Activated CD8-positive, alpha-beta memory T cell treated with anti-CD3 and anti-CD28 coated beads, Interleukin-2, amount 50 U/mL, for 1 hour (primary cell): ENCODE data around the gene PDE7B.

Experiments used
- DNase-seq: peaks from one replicate; pipeline ENCODE4 v3.0.0-alpha.2; 2020; ENCODE audit errors: extremely low read depth

The PDE7B gene

DNA sequence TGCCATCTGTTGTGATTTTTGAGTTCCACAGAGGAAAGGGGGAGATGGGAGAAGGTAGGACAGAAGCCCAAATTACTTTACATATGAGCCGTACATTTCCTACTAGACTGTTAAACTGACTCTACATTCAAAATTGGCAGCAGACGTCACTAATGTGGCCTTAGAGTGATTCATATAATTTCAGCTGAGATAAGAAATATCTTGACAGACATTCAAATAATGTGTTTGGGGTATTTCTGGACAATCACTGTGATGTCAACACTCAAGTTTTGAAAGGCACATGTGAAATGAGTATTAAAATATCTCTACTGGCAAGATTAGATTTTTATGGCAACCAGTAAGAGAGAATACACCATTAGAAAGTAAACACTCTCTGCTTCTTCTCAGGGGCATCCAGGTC lies 294.6 kb downstream of the PDE7B start:
- DNase-seq: no peak

DNA sequence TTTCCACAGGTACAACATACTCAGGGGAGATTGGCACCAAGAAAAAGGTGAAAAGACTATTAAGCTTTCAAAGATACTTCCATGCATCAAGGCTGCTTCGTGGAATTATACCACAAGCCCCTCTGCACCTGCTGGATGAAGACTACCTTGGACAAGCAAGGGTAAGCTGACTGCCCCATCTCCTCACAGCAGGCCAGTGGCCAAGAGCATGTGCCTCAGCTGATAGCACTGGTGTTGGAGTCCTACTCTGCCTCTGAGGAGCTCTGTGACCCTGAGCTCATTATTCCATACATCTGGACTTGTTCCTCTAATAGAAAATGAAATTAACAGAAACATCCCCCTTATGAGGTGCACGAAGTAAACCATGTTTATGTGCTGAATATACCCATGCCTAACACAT lies 295.8 kb downstream of the PDE7B start:
- no peak for DNase-seq

DNA sequence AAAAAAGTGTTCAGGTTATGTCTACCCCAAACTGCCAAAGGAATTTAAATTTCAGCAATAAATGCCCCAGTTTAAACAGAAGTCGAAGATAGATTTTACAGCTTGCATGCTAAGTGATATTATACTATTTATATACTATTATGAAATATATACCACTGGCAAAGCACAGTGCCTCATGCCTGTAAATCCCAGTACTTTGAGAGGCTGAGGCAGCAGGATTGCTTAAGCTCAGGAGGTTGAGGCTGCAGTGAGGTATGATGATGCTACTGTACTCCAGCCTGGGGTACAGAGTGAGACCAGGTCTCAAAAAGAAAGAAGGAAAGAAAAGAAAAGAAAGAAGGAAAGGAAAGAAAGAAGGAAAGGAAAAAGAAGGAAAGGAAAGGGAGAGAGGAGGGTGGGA lies 296.6 kb downstream of the PDE7B start:
- DNase-seq: no peak

DNA sequence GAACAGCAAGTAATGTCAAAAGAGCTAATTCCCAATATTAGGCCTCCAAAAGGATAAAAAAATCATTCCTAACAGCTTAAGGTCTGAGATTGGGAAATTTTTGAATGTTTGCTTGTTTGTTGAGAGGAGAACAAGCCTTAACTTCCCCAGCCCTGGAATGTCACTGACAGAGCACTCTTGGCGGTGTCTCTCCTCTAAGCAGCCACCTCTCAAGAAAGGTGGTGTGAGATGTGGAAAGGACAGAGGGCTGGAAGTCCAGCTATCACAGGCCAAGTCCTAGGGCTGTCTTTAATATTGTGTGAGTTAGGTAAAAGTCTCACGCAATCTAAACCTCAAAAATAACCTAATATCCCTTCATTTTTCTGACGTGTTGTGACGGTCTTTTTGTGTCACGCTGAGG lies 297.0 kb downstream of the PDE7B start:
- no peak for DNase-seq

DNA sequence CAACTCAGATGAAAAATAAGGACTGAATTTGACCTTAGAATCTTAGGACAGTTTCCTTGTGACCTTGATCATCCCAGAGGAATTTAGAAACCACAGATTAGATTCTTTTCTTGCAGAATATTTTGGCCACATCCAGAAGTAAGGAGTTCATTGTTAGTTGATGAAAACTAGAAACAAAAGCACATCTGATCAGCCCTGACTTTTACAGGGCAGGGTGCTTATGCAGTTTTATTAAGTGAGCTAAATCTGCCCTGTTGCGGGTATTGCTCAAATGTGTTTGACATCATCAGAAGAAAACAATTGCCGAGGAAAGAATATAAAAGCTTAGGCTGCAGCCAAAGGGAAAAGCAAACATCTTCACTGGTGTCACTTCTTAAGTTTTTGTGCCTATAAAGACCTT lies 297.8 kb downstream of the PDE7B start:
- DNase-seq: no peak

DNA sequence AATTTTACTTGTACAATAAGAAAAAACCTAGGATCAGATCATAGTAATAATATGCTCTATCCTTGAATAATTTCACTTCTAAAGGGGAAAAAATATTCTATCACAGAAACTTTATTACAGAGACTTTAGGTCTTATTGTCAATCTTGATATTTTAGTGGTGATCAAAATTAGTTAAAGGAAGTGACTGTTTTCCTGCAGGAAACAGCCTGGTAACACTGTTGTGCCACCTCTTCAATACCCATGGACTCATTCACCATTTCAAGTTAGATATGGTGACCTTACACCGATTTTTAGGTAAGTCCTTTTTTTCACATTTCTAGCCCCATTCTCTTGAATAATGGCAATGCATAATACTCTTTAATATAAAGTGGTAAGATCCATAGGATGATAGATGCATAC lies 299.5 kb downstream of the PDE7B start:
- DNase-seq: no peak

DNA sequence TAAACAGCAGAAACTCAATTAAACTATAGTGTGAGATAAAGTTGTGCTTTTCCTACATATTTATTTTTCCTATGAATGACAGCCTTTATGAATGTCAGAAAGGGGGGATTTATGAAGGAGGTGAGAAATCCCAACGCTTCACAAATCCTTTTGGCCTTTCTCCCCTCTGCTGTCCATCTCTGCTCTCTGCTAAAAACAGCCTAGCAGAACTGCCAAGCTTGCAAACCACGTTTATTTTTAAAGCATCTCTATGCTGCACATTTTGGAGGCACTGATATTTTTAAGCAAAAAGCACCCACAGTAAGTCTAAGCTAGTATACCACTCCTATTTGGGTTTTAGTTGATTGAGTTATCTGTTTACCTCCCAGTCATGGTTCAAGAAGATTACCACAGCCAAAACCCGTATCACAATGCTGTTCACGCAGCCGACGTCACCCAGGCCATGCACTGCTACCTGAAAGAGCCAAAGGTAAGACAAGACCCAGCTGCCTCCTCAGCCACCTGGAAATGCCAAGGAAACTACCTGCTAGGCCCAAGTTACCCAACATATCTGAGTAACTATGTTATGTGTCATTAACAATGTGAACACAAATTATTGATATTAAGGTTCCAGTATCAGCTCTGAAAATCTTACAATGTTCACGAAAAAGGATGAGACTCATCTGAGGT lies 302.3 kb downstream of the PDE7B start:
- no peak for DNase-seq

DNA sequence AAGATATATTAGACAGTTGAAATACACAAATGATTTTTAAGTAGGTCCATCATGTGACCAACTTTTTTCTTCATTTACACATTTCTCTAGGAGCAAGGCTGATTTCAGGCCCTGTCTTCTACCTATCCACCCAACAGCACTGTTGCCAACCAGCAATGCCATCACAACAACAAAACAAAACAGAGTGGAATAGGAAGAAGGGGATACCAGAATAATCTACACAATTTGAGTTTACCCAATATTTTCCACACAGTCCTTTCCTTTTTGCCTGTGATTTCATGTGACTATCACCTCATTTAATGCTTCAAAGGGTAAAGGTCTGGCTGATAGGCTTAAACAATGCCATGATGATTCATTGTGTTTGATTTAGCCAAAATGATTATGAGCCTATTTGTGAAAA lies 303.7 kb downstream of the PDE7B start:
- no peak for DNase-seq

DNA sequence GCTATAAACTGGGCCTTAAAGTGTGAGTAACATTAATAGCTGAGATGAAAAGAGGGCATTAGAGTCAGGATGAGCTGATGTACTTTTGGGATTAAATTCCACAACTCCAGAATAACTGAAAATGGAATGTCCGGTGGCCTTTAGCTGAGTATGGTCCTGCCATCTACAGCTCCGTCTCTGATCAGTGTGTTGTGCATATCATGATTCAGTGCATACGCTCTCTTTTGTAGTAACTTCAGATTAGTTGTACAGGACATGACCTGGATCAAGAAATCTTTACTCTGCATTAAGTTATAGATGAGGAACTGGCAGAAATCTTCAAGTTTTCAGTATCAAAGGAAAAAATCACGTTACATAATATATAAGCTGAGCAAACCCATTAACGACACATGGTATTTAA lies 306.2 kb downstream of the PDE7B start:
- DNase-seq: no peak

DNA sequence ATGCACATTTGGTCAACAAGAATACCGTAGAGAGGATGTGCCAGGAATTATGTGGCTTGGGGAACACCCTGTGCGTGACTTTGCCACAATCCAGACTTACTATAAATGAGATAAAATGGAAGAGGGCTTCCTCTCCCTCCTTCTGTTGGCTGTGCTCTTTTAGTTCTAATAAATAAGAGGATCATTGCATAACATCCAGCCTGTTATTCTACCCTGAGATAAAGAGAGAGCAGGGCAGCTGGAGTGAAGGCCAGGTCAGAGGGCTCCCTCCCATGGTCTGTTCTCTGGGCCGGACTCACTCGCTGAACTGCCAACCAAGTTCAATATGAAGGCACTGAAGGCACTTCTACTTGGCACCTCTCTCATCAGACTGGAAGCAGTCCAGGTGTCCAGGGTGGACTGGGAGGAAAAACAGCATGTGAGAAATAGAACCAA lies 306.9 kb downstream of the PDE7B start:
- no peak for DNase-seq

DNA sequence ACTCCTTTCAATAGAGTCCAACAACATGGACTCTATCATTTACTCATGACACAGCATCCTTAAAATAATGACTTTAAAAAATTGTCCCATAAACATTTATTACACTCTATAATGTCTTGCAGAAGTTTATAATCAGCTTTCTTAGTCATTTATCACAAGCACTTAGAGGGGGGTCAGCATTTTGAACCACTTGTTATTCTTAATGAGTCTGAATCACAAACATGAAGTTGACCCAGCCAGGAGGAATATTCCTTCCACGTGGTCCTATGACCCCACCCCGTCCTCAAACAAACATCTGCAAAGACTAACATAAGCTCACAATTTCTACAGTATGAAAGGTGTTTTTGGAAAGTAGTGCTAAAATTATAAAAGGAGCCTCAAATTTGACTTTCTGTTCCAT lies 307.5 kb downstream of the PDE7B start:
- DNase-seq: no peak

DNA sequence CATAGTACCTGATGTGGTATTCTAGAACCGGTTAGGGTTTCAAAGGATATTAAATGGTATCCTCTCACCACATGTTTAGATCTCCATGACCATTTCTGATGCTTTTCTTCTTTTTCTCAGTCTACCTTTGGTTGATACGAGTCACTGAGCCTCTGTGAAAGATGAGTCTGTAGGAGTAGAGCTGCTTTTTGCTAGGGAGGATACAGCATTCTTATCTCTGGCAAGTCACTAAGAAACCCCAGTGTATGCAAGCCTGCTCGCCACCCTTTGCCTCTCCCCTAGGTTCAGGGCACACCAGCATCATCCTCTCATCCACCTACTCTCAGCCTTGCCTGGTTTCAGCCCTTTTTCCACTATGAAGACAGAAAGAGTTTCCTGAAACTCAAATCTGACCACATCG lies 308.7 kb downstream of the PDE7B start:
- no peak for DNase-seq

DNA sequence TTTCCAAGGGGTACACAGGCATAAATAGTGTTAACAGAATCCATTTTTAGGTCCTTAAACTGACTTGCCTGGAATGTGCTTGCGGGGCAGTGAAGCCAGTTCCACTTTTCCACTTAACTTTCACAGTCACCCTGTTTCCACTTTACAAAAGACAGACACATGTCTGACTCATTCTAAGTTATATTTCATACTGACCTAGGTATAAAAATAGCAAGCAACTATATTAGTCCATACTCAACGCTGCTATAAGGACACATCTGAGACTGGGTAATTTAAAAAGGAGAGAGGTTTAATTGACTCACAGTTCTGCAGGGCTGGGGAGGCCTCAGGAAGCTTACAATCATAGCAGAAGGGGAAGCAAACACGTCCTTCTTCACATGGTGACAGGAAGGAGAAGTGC lies 310.4 kb downstream of the PDE7B start:
- no peak for DNase-seq

DNA sequence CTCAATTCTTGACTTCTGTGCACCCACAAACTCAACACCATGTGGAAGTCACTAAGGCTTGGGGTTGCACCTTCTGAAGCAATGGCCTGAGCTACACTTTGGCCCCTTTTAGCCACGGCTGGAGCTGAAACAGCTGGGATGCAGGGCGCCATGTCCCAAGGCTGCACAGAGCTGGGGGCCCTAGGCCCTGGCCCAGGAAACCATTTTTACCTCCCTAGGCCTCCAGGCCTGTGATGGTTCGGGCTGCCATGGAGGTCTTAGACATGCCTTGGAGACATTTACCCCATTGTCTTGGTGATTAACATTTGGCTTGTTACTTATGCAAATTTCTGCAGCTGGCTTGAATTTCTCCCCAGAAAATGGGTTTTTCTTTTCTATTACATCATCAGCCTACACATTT lies 311.8 kb downstream of the PDE7B start:
- no peak for DNase-seq

DNA sequence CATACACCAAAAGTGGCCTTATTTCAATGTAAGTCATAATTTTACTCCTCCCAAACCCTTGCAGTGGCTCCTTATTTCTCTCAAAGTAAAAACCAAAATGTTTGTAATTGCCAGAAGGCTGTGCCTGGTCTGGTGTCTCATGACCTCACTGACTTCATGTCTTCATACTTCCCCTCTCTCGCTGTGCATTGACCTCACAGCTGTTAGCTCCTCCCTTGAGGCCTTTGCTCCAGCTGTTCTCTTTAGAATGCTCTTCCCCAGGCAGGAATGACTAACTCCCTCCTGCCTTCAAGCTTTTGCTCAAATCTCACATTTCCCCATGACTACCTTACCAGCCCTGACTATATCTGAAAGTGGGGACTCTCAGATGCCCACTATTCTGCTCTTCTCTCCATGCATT lies 315.3 kb downstream of the PDE7B start:
- no peak for DNase-seq

DNA sequence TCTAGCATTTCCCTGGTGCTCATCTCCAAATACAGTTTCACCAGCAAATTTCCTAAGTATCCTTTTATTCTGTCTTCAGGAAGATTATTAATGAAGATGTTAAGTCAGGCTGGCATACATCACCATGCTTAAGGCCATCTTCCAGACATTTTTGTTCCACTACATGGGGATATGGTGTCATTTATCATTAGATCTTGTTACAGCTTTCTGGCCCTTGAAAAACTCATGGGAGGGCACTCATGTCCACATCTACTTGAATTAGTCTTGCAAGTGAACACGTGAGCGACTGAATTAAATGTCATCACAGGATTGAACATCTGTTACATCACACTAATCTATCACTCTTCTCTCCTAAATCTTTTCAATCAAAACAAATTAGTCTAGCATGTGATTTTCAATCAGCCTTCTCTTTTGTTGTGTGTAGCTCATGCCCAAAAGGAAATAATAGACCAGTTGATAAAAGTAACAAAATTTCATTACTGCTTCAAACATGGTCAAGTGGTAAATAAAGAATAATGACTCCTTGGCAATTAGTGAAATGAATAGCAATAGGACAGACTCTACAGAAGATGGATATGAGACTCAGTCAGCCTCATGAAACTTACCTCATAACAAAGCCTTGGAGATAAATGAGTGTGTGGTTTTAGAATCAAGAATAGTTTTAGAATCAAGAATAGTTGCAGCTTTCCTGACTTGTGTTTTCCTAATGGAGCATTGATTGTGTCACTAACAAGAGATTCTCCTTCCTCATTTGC lies 318.1 kb downstream of the PDE7B start:
- no peak for DNase-seq

DNA sequence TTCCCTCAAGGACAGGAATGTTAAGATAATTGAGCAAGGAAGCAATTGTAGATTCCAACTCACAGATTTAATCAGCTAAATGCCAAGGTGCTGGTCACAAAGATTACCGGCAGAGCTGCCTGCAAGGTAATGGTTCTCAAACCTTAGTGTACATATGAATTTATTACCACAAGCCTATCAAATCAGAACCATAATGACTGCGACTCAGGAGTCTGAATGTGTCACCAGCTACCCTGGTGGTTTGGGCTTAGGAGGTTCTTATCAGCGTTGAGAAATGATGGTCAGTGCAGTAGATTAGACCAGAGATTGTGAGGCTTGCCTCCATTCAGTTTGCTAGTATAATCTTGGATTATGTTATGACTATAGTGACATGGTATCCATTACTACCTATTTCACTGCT lies 319.7 kb downstream of the PDE7B start:
- no peak for DNase-seq

DNA sequence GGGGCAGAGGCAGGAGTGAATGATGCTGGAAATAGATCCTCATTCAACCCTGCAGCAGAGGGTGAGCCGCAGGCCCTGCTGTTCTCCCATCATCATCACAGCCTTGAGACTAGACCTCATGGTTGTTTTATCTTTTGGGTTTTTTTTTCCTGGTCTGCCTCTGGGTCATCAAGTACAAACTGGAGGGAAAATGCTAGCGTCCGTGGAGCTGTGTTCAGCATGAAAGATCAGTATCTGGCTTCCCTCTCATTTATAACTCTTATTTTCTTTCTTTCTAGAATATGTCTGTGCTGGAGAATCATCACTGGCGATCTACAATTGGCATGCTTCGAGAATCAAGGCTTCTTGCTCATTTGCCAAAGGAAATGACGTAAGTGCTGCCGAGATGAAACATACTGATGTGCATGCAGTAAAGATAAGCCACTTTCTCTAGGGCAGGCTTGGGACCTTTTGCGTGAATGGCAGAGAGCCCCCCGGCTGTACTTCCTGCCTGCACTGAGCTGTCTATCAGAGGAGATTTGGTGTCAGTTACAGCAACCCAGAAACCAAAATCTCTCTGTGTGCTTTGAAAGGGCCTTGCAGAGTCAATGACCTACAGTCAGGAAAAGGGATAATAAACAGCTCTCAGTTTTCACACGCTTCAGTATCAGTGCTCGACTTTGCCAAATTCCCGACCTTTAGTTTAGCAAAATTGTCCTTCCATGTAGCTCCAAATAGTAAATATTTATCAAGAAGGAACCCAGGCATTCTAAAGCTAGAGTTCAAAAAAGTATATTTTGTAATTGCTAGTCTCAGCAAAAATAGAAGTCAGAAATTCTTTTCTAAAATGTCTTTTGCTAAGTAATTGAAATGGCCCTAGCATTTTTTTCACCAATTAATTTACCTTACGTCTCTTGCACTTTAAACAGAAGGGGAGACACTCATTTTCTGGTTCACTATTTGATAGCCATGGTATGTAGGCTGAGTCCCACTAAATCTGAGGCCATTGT lies 322.3 kb downstream of the PDE7B start:
- DNase-seq: no peak

DNA sequence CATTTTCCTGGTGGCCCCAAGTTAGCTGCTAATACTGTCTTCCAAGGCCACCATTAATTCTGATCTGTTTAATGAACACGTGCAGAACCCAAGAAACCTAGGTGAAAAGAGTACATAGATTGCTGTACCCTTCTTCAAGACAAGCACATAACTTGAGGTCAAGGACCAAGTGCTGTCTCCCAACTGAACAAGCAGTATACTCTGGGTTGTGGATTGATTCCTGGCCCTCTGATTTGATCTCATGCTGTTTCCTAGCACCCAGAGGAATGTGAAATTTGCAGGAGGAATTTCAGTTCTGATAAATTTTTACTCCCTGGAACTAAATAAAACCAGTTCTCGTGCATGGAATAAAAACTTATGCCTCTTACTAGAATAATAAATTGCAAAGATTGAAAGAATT lies 323.0 kb downstream of the PDE7B start:
- no peak for DNase-seq

DNA sequence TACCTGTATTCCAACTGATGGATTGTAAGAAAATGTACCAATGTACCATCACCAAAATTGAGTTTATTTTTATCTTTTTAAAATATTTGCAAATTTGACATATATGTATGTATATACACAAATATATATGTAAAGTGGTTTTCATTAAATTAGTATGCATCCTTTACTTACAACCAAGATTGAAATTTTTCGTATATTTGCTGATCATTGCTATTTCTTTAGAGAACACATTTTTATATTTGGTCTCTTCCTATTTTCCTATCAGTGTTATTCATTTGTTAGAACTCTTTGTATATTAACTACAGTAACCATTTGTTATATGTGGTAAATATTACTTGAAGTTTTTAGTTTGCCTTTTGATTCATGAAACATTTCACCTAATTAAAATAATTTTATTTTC lies 324.4 kb downstream of the PDE7B start:
- DNase-seq: no peak

DNA sequence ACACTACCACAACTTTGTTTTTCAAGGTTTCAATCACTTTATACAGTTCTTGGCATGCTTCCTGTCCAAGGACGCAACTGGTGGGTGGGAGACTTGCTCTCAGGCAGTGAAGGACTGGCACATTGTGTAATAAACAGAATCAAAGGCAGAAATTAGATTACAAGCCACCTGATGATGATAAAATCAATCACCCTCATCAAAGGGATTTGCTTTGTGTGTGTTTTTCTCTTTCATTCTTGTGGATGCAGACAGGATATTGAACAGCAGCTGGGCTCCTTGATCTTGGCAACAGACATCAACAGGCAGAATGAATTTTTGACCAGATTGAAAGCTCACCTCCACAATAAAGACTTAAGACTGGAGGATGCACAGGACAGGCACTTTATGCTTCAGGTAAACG lies 327.2 kb downstream of the PDE7B start:
- no peak for DNase-seq

DNA sequence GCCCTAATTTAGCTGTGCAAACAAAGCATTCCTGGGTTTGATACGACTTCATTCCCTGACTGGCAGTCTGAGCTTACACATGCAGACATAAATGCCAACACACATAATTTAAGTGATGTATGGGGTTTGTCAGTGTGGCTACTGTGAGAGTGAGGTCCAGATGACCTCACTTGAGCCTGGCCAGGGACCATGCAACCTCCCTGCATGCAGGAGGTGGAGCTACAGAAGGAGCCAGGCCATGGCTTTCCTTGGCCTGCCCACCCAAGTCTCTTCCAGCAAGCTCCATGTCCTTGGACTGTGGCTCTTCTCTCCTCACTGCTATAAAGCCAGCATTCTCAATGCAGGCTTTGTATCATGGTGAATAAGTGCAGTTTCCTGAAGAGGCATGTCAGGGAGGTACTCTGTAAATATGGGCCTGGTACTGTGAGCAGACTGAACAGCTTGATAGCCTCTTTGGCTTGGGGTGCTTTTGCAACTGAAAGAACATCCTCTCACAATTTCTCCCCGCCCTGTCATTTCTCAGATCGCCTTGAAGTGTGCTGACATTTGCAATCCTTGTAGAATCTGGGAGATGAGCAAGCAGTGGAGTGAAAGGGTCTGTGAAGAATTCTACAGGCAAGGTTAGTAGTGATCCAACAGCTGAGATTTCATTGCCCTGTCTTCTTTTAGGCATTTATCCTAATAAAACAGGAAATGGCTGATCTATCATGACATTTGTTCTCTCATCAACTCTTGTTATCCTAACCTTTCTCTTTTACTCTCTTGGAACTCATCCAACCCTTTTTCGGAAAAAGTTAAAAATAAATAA lies 329.4 kb downstream of the PDE7B start:
- no peak for DNase-seq
